Stimulated activated CD8-positive, alpha-beta memory T cell treated with anti-CD3 and anti-CD28 coated beads, Interleukin-7, amount 100 ng/mL, for 48 hours (primary cell): ENCODE measurements around the gene MAEL.

ENCODE experiments used
- DNase-seq, 2 donors: peaks; one replicate each; pipeline ENCODE4 v3.0.0-alpha.2; 2020; ENCODE audit warnings: low read depth in 1 of 2; ENCODE audit errors: extremely low read depth in 1 of 2

Gene MAEL

GRCh38 chr1:167054946-167055630, 66.0 kb downstream of the MAEL start:
- no peak for DNase-seq

GRCh38 chr1:167056529-167057231, 67.6 kb downstream of the MAEL start:
- no peak for DNase-seq

GRCh38 chr1:167057241-167057688, 68.2 kb downstream of the MAEL start:
- no peak for DNase-seq

- peak; percentile 33 to 44 for DNase-seq
Measured at GRCh38 chr1:167059045-167059808, 70.1 kb downstream of the MAEL start.

GRCh38 chr1:167059809-167060107, 70.7 kb downstream of the MAEL start:
- no peak for DNase-seq

- DNase-seq: no peak
Measured at GRCh38 chr1:167060141-167061072, 71.3 kb downstream of the MAEL start.

- no peak for DNase-seq
Measured at GRCh38 chr1:167061073-167061464, 72.0 kb downstream of the MAEL start.

GRCh38 chr1:167064621-167065020, 75.5 kb downstream of the MAEL start:
- DNase-seq: no peak

- no peak for DNase-seq
Measured at GRCh38 chr1:167065471-167065870, 76.4 kb downstream of the MAEL start.

GRCh38 chr1:167066333-167067122, 77.4 kb downstream of the MAEL start:
- peak; percentile 48 for DNase-seq

GRCh38 chr1:167067904-167068303, 78.8 kb downstream of the MAEL start:
- no peak for DNase-seq

- no peak for DNase-seq
Measured at GRCh38 chr1:167068761-167069160, 79.7 kb downstream of the MAEL start.

- DNase-seq: no peak
Measured at GRCh38 chr1:167071286-167071685, 82.2 kb downstream of the MAEL start.
